T follicular helper cell (primary cell): ENCODE results near the gene PPT2.
"Not testable (repeated sequence)": the region's sequence is repeated elsewhere in the genome, so short reads cannot be mapped to it uniquely, and the experiment has no call there.

Experiments
- DNase-seq: peaks from one replicate; pipeline ENCODE4 v3.0.0-alpha.2; 2020; ENCODE audit warnings: low read depth

PPT2 gene

DNA sequence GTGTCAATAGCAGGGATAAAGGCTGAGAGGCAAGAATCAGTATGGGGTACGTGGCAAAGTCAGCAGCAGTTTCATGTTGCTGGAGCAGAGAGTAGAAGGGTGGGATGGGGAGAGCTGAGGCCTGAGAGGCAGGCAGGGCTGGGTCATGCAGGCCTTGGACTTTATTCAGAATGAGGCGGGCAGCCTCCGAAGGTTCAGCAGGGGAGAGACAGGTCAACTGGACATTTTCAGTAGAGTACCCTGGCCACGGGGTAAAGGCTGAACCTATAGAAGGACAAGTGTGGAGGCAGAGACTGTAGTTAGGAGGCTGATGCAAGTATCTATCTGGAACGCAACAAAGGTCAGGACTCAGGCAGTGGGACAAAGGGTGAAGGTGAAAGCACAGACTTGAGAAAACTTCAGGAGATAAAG is 56.3 kb downstream of the PPT2 start:
- no peak for DNase-seq

DNA sequence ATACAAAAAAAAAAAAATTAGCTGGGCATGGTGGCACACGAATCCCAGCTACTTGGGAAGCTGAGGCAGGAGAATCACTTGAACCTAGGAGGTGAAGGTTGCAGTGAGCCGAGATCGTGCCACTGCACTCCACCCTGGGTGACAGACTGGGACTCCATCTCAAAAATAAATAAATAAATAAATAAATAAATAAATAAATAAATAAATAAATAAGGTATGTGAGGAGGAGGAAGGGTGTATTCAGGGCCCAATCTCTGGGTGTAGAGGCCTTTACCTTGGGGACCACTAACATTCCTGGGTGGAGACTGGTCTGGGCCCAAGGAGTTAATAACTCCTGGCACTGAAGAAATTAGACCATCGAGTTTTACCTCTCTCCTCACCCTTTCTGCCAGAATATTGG is 57.5 kb downstream of the PPT2 start:
- DNase-seq, result not testable (repeated sequence)

DNA sequence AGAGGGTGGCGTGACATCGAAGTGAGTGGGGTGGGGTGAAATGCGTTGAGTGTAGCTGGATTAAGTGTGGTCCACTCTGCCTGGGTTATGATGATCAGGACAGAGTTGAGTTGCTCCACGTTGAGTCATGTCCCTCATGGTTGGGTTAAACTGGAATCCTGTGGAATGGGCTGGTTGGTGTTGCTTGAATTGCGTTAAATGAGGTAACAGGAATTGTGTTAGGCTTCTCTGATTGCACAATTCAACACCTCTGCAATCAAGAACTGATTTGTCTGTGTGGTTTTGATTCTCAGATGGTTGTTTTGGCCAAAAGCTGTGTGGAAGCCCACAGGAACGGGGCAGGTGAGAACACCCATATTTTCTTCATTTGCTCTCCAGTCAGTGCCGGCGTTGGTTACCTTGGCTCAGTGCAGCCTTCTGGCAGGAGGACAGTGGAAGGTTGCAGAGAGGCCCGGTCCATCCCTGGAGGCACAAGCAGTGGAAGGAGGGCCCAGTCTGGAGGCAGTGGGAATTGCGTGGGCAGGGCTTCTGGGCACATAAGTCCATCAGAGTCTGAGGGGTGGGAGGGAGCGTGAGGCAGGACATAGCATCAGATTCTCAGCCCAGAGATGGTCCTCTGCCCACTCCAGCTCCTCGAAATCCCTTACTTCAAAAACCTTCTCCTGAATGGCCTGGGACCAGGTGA is 58.3 kb downstream of the PPT2 start:
- no peak for DNase-seq
